ENCODE measurements around the gene LRRC36. TPM values are rescaled to one million over a fixed set of nuclear protein-coding genes. Genes with fewer than 3 reads are reported as not detected.

The LRRC36 gene
- total RNA-seq, 4 donors from 2014 or later, result 0.17 TPM; not detected in 3

- TF ChIP-seq, protein P1, sequence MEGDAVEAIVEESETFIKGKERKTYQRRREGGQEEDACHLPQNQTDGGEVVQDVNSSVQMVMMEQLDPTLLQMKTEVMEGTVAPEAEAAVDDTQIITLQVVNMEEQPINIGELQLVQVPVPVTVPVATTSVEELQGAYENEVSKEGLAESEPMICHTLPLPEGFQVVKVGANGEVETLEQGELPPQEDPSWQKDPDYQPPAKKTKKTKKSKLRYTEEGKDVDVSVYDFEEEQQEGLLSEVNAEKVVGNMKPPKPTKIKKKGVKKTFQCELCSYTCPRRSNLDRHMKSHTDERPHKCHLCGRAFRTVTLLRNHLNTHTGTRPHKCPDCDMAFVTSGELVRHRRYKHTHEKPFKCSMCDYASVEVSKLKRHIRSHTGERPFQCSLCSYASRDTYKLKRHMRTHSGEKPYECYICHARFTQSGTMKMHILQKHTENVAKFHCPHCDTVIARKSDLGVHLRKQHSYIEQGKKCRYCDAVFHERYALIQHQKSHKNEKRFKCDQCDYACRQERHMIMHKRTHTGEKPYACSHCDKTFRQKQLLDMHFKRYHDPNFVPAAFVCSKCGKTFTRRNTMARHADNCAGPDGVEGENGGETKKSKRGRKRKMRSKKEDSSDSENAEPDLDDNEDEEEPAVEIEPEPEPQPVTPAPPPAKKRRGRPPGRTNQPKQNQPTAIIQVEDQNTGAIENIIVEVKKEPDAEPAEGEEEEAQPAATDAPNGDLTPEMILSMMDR (IDR thresholded peaks at IDR 0.05; ENCODE audit: low read depth), result no peak
Measured at GRCh38 chr16:67421030-67421429, 94.4 kb downstream of the LRRC36 start.

DNA sequence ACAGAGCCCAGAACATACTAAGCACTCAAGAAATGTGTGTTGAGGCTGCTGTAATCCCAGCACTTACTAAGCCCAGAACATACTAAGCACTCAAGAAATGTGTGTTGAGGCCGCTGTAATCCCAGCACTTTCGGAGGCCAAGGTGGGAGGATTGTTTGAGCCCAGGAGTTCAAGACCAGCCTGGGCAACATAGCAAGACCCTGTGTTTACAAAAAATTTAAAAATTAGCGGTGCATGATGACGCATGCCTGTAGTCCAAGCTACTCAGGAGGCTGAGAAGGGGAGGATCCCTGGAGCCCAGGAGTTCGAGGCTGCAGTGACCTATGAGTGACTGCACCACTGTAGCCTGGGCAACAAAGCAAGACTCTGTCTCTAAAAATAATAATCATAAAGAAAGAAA, 96.4 kb downstream of the LRRC36 start:
- TF ChIP-seq, protein P1 (IDR thresholded peaks at IDR 0.05; ENCODE audit: low read depth), result no peak

DNA sequence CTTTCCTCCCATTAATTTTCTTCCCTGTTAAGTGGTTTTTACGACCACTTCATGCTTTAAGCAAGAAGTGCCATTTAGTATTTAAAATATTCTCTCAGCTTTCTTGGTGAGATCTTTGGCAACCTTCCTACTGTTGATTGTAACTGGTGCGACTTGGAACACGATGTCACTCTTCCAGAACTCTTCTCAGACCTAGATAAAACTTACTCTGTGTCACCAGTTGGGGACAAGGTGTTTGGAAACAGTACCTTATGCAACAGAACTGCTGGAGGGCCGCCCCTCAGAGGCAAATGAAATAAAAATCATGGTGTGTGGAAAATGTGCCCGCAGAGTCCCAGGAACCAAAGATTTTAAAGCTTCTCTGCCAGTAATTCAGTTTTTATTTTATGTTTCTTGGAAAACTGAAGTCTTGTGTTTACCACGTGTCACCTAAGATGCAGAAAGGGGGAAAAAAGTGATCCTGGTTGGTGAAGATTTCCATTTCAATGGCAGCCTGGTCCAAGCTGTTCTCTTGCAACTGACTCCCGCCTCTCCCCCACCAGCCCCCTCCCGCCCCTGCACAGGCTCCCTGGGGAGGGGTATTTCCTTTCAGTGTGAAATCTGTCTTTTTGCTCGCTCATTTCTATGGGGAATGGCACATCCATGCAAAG, 97.1 kb downstream of the LRRC36 start:
- TF ChIP-seq, protein P1 (IDR thresholded peaks at IDR 0.05; ENCODE audit: low read depth), result no peak

DNA sequence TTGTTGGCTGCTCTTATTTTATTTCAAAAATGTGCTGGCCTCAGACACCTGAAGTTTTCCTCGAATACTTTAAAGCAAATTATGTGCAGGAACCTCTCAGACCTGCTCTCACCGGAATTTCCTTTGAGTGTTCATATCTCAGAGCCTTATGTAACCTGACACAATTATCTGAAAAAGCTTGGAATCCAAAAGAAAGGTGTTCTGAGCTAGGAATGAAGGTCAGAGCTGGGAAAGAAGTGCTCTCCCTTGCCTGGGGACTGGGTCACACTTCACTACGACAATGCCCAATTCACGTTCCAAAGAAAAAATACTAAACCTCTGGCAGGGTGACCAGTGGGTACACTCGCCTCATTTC, 97.6 kb downstream of the LRRC36 start:
- TF ChIP-seq, protein P1 (IDR thresholded peaks at IDR 0.05; ENCODE audit: low read depth), result no peak

DNA sequence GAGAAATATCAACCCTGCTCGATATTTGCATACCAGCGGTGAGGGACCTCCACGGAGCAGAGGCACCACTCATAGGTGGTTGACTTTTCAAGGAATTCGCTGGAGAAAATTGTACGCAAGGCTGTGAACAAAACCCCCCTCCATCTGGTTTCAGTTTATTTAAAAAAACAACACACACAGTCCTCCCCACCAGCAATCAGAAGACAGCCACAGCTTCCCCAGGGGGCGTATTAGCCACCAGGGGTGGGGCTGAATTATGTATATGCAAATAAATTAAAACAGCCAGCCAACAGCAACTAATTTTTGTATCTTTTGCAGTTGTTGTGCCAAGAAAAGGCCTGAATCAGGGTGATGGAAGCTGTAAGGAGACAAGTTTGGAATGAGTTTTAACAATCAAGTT, 98.4 kb downstream of the LRRC36 start:
- TF ChIP-seq, protein P1 (IDR thresholded peaks at IDR 0.05; ENCODE audit: low read depth), result no peak

DNA sequence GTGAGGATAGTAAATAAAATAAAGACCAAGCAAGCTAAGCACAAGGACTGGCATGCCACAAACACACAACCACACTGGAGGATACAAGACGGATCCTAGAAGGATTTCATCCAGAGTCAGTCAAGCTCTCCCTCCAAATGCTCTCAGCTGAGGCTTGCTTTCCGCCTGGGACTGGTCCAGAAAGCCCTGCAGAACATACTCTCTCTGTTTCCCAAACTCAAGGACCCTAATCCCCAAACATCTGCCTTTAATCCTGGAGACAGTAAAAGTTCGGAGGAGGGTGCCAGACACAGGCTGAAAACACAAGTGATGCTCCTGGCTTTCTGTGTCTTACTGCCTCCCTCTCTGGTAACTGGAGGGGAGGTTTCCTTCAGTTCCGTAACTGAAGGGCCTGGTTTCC, 99.0 kb downstream of the LRRC36 start:
- TF ChIP-seq, protein P1 (IDR thresholded peaks at IDR 0.05; ENCODE audit: low read depth), result no peak

- TF ChIP-seq, protein P1 (IDR thresholded peaks at IDR 0.05; ENCODE audit: low read depth), result no peak
Measured at GRCh38 chr16:67426022-67426421, 99.4 kb downstream of the LRRC36 start.
